Colonic mucosa (tissue), 4 donors: ENCODE measurements around the gene TARS3. TPM values are rescaled to one million over a fixed set of nuclear protein-coding genes. Genes with fewer than 3 reads are reported as not detected.

ENCODE experiments used
- DNase-seq: peaks from one replicate; pipeline ENCODE4 v3.0.0-alpha.2; 2020
- H3K27ac ChIP-seq: fragments of 200-600 bp; one replicate; pipeline ENCODE4 v1.8.0; 2021
- H3K27me3 ChIP-seq: fragments of 200-600 bp; one replicate; pipeline ENCODE4 v1.8.0; 2021
- H3K36me3 ChIP-seq: fragments of 200-600 bp; one replicate; pipeline ENCODE4 v1.8.0; 2021
- H3K4me1 ChIP-seq: fragments of 200-600 bp; one replicate; pipeline ENCODE4 v1.8.0; 2021; ENCODE audit warnings: mild to moderate bottlenecking
- H3K4me3 ChIP-seq: fragments of 200-600 bp; one replicate; pipeline ENCODE4 v1.8.0; 2021
- H3K9ac ChIP-seq, 2 donors: one replicate each; pipeline ENCODE4 v1.7.0; 2013; ENCODE audit warnings: control low read depth in 2 of 2, low read depth in 2 of 2, low read length in 2 of 2
- H3K9me3 ChIP-seq: fragments of 200-600 bp; one replicate; pipeline ENCODE4 v1.8.0; 2021
- CTCF ChIP-seq: fragments of 200-600 bp; IDR thresholded peaks from one replicate; pipeline ENCODE4 v1.8.0; 2022; ENCODE audit warnings: antibody characterized with exemption, mild to moderate bottlenecking
- intact Hi-C: fragments of 100-400 bp; cut with DNase I; formaldehyde crosslinking; loops from one replicate; pipeline ENCODE4 v1.14.1; 2022
- total RNA-seq, 2 donors: library from RNA; stranded (reverse); fragmentation: NEBNext Ultra II Directional in 1 of 2; extraction: Animal tissue kit (Norgen Biotek cat#: 25700) in 1 of 2; gene quantifications; one replicate each; pipeline ENCODE4 v1.2.1, GENCODE V29; 2021
- donor health status: healthy.
- donor health status: DM: no; HTN: no; CAD: no.
- donor health status: DM: no; HTN: no; CAD: no.

Gene TARS3
- total RNA-seq, 2 donors from 2014 or later = 8.7 to 8.8 TPM

GRCh38 chr15:101646672-101647071 is 77.6 kb downstream of the TARS3 start:
- Histone ChIP-seq H3K4me3 (no peak overlapping the region), H3K9ac (no peak overlapping the region), H3K9me3 (no peaks in the 10 kb centered on the region), H3K27ac (no peak overlapping the region), H3K4me1 (no peaks in the 10 kb centered on the region), H3K36me3 (peaks cover 11% of the 10 kb centered on the region), H3K27me3 (no peaks in the 10 kb centered on the region)
- no peak for DNase-seq
- intact Hi-C loops = no loop called here
- no peak for TF ChIP-seq CTCF

GRCh38 chr15:101642361-101642760 is 81.9 kb downstream of the TARS3 start:
- intact Hi-C loops = loop anchor here (5.0 kb wide), 1 partner anchor 340 kb away; no protein-coding TSS in a partner anchor
- H3K9ac ChIP-seq = peak overlapping the region in 1 of 2 donors; percentile 9
- peak overlapping the region; percentile 52 for H3K27ac ChIP-seq
- H3K4me1 ChIP-seq = peaks cover 5% of the 10 kb centered on the region
- peaks cover 11% of the 10 kb centered on the region for H3K36me3 ChIP-seq
- TF ChIP-seq CTCF = no peak
- H3K4me3 ChIP-seq = no peak overlapping the region
- no peaks in the 10 kb centered on the region for H3K27me3 ChIP-seq
- no peaks in the 10 kb centered on the region for H3K9me3 ChIP-seq
- DNase-seq = no peak

GRCh38 chr15:101641894-101642293 is 82.4 kb downstream of the TARS3 start:
- Histone ChIP-seq H3K27ac (peak overlapping the region; percentile 52), H3K9me3 (no peaks in the 10 kb centered on the region), H3K9ac (no peak overlapping the region), H3K36me3 (peaks cover 11% of the 10 kb centered on the region), H3K4me3 (no peak overlapping the region), H3K27me3 (no peaks in the 10 kb centered on the region), H3K4me1 (peaks cover 8% of the 10 kb centered on the region)
- no peak for DNase-seq
- TF ChIP-seq CTCF = no peak
- intact Hi-C loops = loop anchor here (5.0 kb wide), 1 partner anchor 340 kb away; no protein-coding TSS in a partner anchor

GRCh38 chr15:101641129-101641764 is 83.0 kb downstream of the TARS3 start:
- H3K9ac ChIP-seq = no peak overlapping the region
- no peak overlapping the region for H3K4me3 ChIP-seq
- peaks cover 11% of the 10 kb centered on the region for H3K36me3 ChIP-seq
- DNase-seq = peak; percentile 82
- TF ChIP-seq CTCF = peak; percentile 97
- H3K27me3 ChIP-seq = no peaks in the 10 kb centered on the region
- peaks cover 8% of the 10 kb centered on the region for H3K4me1 ChIP-seq
- intact Hi-C loops = loop anchor here (5.0 kb wide), 1 partner anchor 339 kb away; no protein-coding TSS in a partner anchor
- H3K27ac ChIP-seq = peak overlapping the region; percentile 52
- no peaks in the 10 kb centered on the region for H3K9me3 ChIP-seq

GRCh38 chr15:101639667-101640066 is 84.6 kb downstream of the TARS3 start:
- H3K36me3 ChIP-seq = peaks cover under 1% of the 10 kb centered on the region
- no peaks in the 10 kb centered on the region for H3K27me3 ChIP-seq
- no peak overlapping the region for H3K9ac ChIP-seq
- H3K4me3 ChIP-seq = no peak overlapping the region
- no peaks in the 10 kb centered on the region for H3K9me3 ChIP-seq
- no peak for TF ChIP-seq CTCF
- peaks cover 8% of the 10 kb centered on the region for H3K4me1 ChIP-seq
- DNase-seq = no peak
- intact Hi-C loops = loop anchor here (5.0 kb wide), 1 partner anchor 337 kb away; no protein-coding TSS in a partner anchor
- H3K27ac ChIP-seq = no peak overlapping the region
